Dedifferentiated amniotic fluid mesenchymal stem cell (primary cell): ENCODE data around the gene CHCHD3.

Experiments used
- DNase-seq: peaks from one replicate; pipeline ENCODE4 v3.0.0-alpha.2; 2016; ENCODE audit errors: extremely low spot score

CHCHD3 gene

DNA sequence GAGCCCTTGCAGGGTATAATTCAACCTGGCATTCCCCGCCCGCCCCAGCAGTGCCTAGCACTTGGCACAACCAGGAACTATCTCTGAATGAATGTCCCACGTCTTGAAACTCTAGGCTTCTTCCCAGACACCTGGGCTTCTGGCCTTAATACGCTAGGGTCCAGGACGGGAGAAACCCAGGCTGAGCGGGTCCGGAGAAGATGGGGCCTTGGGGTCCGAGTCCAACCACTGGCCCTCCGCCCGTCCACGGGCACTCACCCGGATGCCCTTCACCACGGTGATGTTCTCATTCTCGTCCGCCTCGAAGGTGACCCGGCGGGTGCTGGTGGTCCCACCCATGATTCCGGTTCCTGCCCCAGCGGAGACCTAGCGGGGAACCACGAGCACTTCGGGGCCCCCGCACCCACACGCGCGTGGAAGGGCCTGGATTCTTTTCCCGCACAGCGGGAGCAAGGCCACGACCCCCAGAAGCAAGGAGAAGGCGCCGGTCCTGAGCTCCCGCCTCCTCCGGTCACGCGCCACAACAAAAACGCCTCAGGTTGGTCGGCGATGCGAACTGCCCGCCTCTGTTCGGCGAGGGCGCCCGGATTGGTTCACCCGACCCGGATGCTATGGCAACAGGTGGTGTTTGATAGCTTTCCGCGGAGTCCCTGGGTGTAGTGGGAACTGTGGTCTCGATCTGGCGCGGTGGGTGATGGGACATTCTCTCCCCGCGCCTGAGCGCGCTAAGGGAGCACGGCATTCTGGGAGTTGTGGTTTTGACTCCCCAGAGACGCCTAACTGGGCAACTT lies at the start of gene CHCHD3:
CHCHD3 (minus strand) TSS at position 492 of the 791 bp plus-strand sequence; CDS start at position 339, 153 bp downstream.
- DNase-seq = peak; percentile 99

DNA sequence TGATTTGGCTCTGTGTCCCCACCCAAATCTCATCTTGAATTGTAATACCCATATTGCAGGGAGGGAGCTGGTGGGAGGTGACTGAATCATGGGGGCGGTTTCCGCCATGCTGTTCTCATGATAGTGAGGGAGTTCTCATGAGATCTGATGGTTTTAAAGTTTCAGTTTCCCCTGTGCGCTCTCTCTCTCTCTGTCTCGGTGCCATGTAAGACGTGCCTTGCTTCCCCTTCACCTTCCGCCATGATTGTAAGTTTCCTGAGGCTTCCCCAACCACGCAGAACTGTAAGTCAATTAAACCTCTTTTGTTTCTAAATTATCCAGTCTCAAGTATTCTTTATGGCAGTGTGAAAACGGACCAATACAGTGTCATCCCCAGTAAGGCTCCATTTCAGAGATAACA lies 48.3 kb upstream of the CHCHD3 start:
- DNase-seq = no peak

DNA sequence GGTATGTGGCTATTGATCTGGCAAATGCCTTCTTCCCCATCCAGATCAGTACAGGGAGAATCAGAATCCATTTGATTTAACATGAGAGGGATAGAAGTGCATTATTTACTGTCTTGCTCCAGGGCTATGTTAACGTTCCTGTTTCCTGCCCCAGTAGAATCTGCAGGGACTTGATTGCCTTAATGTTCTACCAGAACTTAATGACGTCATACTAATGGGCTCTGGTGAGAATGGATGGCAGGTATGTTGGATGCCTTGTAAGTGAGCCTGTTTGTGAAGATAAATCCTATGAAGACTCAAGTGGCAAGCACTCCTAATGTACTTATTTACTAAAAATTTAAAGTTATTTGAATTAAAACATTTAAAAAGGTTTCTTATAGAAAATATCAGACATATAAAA lies 44.5 kb upstream of the CHCHD3 start:
- DNase-seq = no peak

DNA sequence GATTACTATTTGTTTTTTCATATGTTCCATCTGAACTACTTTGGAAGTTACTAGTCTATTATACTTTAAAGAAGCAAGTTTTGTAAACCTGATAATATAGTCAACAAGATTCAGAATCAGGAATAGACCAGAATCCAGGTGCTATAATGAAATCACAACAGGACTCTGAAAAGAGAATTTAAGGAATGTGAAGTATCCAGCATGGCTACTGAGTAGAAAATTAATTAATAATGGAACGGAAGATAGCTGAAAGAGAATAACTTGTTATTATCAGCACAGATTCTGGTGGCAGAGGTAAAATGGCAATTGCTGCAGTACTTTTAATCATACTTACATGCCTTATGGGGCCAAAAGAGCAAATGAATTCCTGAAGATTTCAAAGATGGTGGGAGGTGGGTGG lies 43.1 kb upstream of the CHCHD3 start:
- DNase-seq = no peak

DNA sequence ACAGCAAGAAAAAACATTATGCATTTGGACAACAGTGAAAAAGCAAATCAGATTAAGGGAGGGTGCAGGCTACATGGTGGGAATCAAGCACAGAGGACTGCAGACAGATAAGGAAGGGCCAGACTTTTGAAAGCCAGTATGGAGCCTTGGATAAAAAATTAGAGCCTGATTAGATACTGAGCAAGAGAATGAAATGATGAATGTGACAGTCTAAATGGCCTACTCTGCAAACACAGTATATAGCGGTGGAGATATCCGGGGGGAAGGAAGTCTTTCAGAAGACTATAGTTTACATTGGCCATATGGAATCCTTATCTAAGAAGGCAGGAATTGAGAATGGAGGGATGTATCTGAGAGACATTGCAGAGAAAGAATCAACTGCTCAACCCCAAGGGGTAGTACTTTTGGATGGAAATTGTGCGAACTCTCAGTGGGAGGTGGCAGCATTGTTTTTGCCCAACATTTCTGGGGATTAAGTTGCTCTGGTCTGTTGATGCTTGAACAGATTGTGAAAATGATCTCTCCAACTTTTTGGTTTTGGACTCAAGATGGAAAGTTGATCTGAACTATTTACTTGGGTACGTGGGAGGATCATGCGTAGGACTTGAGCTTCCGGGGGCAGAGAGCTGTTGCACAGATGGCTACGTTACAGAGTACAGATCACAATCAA lies 39.4 kb upstream of the CHCHD3 start:
- DNase-seq = no peak

DNA sequence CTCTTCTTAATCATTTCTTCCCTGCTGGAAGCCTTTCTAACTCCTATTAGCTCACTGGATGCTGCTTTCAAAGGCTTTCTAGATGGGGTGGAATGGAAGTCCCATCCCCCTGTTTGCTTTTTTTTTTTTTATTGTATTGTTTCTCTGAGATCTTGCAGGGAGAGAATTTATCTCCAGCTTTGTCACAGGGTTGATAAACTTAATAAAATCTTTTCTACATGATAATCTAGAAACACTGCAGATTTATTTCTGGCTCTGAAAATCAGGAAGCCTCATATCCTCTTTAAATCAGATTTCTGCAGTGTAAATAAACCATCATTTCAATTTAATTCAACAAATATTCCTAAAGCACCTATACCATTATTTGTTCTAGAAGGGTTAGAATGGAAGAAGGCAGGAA lies 37.2 kb upstream of the CHCHD3 start:
- DNase-seq = no peak

DNA sequence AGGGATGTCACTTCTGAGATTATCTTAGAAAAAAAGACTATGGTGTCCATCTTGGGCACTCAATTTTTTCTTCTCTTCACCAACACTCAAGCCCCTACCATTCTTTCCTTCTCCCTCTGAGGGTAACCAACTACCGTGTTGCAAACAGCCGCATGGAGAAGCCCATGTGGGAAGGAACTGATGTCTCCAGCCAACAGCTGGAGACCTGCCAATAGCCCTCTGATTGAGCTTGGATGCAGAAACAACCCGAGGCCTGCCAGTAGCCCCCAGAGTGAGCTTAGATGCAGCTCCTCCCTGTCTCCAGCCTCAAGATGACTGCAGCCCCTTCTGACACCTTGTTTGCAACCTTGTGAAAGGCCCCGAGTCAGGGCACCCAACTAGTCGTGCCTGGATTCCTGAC lies 36.4 kb upstream of the CHCHD3 start:
- DNase-seq = no peak

DNA sequence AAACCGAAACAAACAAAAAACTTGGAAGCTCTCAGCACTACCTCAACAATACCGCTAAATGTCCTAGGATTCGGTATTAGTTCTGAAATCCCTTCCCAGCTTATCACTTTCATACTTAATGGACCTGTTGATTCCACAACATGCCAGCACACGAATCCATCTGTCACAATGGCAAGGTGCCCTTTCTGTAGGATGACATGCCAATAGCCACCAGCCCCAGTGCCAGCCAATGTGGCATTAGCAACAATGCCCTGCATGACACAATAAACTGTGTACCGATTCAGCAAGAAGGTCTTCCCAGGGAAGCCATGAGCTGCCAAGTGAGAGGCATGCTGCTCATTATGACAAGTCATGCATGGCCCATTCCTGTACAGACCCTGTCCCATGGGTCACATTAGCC lies 35.6 kb upstream of the CHCHD3 start:
- no peak for DNase-seq

DNA sequence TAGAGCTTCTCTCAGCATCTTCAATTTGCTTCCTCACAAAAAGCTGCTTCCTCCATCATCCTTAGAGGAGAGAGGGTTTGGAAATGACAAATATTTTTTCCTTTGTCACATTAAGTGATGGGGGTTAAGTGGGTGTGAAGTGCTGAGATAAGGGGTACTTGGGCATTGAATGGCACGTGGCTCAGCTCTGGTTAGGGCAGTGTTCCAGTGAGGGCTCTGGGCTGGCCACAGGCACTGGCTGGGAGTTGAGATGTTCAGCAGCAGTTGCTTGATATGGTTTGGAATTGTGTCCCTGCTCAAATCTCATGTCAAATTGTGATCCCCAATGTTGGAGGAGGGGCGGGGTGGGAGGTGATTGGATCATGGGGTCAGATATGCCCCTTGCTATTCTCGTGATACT lies 33.7 kb upstream of the CHCHD3 start:
- no peak for DNase-seq

DNA sequence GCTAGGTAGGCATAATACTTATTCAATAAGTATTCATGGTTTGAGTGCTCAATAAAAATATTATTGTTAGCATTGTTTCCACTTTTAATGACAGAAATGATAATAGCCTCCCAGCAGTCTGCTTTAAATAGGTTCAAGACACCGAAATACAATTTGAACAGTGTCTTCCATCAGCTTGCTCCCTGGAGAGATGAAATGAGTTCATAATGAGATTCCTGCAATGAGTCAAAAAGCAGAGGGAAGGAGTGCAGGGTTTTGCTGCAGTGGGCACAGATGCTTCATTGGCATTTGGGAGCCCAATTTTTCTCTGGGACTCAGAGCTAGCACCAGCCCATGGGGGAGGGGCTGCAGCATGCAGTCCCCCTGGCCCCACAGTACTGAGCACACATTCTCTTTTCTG lies 32.6 kb upstream of the CHCHD3 start:
- no peak for DNase-seq

DNA sequence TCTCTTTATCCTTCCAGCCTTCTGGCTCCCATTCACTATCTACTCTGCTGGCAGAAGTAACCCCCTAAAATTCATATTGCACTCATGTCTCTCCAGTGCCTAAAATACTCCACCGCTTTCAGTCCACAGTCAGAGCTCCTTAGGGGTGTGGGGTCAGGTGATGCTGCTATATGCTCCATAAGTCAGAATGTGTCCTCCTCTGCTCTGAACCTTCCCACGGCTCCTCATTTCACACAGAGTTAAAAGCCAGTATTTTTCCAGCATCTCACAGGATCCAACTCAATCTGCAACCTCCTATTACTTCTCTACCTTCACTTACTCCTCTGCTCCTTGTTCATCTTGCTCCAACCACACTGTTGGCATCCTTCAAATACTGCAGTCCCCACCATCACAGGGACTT lies 31.1 kb upstream of the CHCHD3 start:
- no peak for DNase-seq

DNA sequence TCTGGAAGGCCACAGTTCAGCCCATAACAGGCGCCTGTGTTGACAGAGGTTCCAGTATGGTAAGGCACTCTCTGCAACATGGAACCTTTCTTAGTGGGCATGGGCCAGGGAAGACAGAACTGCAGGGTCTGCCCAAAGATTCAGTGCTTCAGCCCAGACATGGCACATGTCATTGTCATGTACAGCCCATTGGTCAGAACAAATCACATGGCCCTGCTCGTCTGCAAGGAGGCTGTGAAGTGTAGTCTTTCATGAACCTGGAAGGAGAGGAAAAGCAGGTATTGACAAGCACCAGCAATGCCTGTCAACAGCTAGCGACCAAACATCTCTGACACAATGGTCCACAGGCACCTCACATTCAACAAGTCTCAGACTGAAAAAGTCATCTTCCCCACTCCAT lies 30.4 kb upstream of the CHCHD3 start:
- DNase-seq = no peak

DNA sequence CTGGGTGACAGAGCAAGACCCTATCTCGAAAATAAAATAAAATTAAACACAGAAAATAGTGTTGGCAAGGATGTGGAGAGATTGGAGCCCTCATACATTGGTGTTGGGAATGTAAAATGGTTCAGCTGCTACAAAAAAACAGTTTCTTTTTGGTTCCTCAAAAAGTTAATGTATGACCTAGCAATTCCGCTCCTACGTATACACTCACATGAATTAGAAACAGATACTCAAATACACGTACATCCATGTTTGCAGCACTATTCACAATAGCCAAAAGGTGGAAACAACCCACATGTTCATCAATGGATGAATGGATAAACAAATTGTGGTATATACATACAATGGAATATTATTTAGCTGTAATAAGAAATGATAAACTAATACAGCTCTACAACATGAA lies 28.4 kb upstream of the CHCHD3 start:
- no peak for DNase-seq

DNA sequence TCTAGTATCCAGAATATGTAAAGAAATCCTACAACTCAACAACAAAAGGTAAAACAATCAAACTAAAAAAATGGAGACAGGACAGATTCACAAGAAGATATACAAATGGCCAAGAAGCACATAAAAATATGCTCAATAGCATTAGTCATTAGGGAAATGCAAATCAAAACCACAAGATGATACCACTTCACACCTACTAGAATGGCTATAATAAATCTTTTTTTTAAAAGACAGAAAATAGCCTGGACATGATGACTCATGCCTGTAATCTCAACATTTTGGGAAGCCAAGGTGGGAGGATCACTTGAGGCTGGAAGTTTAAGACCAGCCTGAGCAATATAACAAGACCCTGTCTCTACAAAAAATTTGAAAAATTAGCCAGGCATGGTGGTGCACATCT lies 27.9 kb upstream of the CHCHD3 start:
- no peak for DNase-seq

DNA sequence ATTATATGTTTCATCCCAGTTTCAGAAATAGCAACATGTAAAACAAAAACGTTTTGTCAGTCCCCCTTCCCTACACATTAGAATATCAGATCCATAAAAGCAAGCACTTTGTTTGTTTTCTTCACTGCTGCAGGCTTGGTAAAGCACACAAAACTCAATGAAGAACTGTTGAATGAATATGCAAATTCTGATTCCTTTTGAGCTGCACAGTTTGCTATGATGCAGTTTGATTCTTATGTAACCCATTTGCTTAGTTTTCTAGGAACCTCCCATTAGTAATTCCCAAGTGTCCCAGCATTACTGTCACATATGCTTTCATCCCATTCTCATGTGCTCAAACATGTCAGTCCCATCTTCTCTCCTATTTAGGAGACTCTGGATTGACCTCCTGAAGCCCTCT lies 26.1 kb upstream of the CHCHD3 start:
- DNase-seq = no peak

DNA sequence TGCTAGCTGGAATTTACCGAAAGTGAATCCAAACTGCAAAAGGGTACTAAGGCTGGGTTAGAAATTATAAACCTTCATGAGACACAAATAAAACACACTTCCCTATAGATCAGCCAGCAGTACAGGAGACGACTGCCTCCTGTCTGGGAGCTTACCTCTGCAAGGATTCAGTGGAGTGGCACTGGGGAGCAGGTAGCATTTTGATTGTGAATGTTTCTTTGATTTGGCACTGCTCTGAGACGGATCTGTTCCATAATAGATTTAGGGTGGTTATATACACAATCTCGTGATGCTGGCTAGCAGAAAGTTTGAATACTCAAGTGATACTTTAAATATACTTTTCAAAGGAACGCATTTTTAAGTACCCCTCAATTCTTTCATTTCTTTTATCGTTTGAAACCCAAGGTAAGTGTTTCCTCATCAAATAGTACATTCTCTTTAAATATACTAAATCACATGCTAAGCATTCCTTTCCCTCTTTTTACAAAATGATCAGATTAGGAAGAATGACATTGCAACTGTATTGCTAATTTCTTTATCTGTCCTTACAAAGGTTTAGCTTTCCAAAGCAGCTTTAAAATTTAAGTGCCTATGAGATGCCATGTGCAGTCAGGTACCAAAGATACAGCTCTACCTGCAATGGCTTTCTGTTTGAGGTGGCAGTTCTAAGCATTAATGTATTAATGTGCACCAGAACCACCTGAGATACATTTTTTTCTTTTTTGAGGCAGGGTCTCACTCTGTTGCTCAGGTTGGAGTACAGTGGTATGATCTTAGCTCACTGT lies 20.6 kb upstream of the CHCHD3 start:
- DNase-seq = no peak

DNA sequence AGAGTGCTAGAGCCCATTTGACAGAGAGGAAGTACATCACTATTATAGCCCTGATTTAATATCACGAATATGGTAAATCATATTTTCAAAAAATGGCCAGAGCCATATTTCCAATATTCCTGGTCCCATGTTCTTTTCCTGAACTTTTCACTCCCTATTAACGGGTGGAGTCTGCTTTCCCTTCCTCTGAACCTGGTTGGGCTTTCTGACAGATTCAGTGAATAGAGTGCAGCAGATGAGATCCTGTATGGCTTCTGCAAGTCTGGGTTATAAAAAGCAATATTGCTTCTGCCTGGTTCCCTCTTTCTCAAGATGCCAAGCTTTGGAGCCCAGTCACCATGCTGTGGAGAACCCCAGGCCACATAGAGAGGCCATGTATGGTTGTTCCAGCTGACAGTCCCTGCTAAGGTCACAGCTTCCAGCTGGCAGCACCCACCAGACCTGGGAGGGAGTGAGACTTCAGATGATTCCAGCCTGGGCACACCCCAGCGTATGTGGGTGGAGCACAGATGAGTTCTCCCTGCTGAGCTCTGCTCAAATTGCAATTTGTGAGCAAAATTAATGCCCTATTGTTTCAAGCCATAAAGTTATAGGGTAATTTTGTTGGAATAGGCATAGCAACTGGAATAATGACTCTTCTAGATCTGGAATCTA lies 17.9 kb upstream of the CHCHD3 start:
- no peak for DNase-seq

DNA sequence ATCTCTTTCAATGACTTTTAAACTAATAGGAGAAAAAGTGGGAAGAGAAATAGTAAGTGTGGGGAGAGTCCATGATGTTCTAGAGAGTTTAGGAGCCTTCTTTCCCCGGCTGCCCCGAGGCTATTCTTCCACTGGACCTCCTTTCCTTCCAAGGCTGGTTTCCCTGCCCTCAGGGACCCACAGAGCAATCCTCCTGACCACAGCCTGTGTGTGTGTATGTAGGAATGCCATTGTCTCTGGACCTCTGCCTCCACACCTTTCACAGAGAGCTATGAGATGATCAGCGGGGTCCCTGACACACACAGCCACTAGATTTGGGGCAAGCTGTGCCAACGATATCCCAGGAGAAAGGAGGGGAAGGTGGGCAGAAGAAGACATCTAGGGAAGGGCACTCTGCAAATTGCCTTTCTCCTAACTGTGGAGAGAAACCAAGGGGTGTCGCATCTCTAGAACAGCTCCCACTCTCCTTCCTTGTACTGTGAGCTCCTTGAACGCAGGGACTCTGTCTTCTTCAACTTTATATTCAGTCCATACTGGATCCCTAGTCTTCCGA lies 13.3 kb upstream of the CHCHD3 start:
- no peak for DNase-seq

DNA sequence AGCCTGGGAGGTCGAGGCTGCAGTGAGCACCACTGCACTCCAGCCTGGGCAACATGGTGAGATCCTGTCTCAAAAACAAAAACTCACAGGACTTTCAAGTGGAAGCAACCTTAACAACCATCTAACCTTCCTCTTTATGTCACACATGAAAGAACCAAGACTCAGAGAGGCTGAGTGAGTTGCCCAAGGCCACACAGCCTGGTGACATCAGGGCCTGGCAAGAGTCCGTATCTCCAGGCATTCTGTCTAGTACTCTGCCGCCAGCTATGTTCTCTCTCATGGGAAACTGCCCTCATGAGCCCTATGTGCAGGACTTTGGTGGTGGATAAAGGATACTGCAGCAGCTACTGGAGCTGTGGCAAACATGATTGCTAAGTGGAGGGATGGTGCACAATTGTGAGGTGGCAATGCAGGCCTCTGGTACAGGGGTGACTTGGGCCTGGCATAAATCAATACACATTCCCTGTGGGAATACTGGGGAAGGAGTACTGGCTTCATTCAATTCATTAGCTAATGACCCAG lies 10.1 kb upstream of the CHCHD3 start:
- no peak for DNase-seq

DNA sequence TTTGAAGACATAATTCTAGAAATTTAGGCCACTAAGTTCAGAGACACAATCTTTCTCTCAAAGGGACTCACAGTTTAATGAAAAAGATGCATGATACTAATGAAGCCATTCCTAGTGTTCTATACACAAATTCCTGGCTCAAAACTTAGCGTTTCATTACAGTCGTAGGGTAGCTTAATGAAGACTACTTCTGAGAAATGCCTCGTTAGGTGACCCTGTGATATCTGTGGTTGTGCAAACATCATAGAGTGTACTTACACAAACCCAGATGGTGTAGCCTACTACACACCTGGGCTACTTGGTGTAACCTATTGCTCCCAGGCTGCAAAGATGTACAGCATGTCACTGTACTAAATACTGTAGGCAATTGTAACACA lies 488 bp upstream of the CHCHD3 start:
- DNase-seq = no peak

DNA sequence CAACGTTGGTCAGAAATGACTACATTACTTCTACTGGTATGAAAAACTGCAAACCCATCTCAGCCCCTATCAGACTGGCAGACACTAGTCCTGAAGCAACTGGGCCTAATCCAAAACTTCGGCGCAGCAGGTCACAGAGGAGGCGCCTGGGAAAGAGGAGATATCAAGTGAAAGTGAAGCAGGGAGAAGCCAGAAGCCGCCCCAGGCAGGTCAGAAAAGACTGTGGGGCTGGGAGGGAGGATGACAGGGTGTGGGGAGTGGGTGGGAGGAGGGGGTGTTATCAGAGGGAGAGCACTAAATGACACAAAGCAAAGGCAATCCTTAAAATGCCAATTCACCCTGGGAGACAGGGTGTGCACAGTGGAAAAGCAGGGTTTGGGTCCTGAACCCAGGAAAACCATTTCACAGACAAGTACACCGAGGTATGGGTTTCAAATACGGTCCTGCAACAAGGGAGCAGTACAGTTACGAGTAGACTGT lies 731 bp downstream of the CHCHD3 start:
- no peak for DNase-seq

DNA sequence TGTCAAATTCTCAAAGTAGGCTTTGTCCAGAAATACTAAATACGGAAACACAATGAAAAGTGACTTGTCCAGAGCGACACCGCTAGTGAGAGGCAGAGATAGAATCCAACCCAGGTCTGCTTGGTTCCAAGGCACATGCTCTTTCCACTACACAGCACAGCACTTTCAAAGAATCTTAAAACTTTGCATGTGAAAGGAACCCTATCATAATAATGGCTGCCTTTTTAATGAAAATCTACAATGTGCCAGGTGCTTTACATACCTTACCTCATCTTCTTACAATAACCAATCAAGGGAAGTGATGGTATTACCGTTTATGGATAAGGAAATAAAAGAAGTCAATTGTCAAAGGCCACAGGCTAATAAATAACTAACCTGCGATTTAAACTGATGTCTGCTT lies 2.6 kb downstream of the CHCHD3 start:
- DNase-seq = no peak
